Chondrocyte (in vitro differentiated cells): Measurements from ENCODE around the gene PRRT1B. TPM values are rescaled to one million over a fixed set of nuclear protein-coding genes. Genes with fewer than 3 reads are reported as not detected.

ENCODE experiments used
- DNase-seq: peaks from one replicate; pipeline ENCODE4 v3.0.0; 2021; ENCODE audit warnings: mixed read lengths, low spot score
- H3K27ac Mint-ChIP-seq: one replicate; pipeline ENCODE4 v1.8.0; 2021; ENCODE audit warnings: mild to moderate bottlenecking, moderate library complexity, mixed read lengths; ENCODE audit not compliant: unreplicated experiment
- H3K27me3 Mint-ChIP-seq: 2 replicates; pipeline ENCODE4 v1.8.0; 2021; ENCODE audit warnings: low read depth, mixed read lengths
- H3K36me3 Mint-ChIP-seq: 2 replicates; pipeline ENCODE4 v1.8.0; 2021; ENCODE audit warnings: low read depth, mixed read lengths
- H3K4me1 Mint-ChIP-seq: 2 replicates; pipeline ENCODE4 v1.8.0; 2021; ENCODE audit warnings: low read depth, mild to moderate bottlenecking, mixed read lengths
- H3K4me3 Mint-ChIP-seq: one replicate; pipeline ENCODE4 v1.8.0; 2021; ENCODE audit warnings: mild to moderate bottlenecking, moderate library complexity, mixed read lengths; ENCODE audit not compliant: unreplicated experiment
- H3K9me3 Mint-ChIP-seq: 2 replicates; pipeline ENCODE4 v1.8.0; 2021; ENCODE audit warnings: low read depth, mixed read lengths
- total RNA-seq: library from RNA; stranded (reverse); gene quantifications from 3 replicates; pipeline ENCODE4 v1.2.1, GENCODE V29; 2021
- TF ChIP-seq, protein P1 (sequence below): fragments of 200-600 bp; sonication (generic); IDR thresholded peaks from 2 replicates; pipeline ENCODE4 v1.5.0; 2021; ENCODE audit warnings: antibody characterized with exemption, mild to moderate bottlenecking, moderate library complexity

Gene PRRT1B
- total RNA-seq, 1 donor from 2014 or later = not detected

DNA sequence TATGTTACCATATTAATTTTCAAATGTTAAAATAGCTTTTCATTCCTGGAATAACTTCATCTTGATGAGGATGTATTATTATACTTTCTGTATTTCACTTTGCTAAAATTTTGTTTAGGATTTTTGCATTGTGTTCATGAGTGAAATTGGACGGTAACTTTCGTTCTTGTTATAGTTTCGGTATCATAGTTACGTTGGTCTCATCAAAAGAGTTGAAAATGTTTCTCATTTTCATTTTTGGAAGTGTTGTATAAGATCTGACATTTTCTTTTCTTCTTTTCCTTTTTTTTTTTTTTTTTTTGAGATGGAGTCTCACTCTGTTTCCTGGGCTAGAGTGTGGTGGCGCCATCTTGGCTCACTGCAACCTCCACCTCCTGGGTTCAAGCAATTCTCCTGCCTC lies 20.0 kb downstream of the PRRT1B start:
- peaks cover 8% of the 10 kb centered on the region for H3K4me1 Mint-ChIP-seq
- peaks cover 7% of the 10 kb centered on the region for H3K9me3 Mint-ChIP-seq
- H3K4me3 Mint-ChIP-seq = no peak overlapping the region
- no peaks in the 10 kb centered on the region for H3K27me3 Mint-ChIP-seq
- H3K27ac Mint-ChIP-seq = no peak overlapping the region
- DNase-seq = no peak
- TF ChIP-seq, protein P1, sequence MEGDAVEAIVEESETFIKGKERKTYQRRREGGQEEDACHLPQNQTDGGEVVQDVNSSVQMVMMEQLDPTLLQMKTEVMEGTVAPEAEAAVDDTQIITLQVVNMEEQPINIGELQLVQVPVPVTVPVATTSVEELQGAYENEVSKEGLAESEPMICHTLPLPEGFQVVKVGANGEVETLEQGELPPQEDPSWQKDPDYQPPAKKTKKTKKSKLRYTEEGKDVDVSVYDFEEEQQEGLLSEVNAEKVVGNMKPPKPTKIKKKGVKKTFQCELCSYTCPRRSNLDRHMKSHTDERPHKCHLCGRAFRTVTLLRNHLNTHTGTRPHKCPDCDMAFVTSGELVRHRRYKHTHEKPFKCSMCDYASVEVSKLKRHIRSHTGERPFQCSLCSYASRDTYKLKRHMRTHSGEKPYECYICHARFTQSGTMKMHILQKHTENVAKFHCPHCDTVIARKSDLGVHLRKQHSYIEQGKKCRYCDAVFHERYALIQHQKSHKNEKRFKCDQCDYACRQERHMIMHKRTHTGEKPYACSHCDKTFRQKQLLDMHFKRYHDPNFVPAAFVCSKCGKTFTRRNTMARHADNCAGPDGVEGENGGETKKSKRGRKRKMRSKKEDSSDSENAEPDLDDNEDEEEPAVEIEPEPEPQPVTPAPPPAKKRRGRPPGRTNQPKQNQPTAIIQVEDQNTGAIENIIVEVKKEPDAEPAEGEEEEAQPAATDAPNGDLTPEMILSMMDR = no peak
- H3K36me3 Mint-ChIP-seq = peaks cover 7% of the 10 kb centered on the region

DNA sequence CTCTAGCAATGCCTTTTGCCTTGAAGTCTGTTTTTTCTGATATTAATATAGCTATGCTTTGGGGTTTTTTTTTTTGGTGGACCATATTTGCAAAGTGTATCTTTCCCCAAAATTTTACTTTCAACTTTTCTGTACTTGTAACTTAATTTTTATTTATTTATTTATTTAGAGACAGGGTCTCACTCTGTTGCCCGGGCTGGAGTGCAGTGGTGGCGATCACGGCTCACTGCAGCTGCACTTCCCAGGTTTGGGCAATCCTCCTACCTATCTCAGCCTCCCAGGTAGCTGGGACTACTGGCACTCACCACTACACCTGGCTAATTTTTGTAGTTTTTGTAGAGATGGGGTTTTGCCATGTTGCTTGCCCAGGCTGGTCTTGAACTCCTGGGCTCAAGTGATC lies 20.8 kb downstream of the PRRT1B start:
- peaks cover 4% of the 10 kb centered on the region for H3K9me3 Mint-ChIP-seq
- peaks cover 8% of the 10 kb centered on the region for H3K4me1 Mint-ChIP-seq
- no peaks in the 10 kb centered on the region for H3K27me3 Mint-ChIP-seq
- H3K36me3 Mint-ChIP-seq = peaks cover 6% of the 10 kb centered on the region
- no peak overlapping the region for H3K27ac Mint-ChIP-seq
- TF ChIP-seq, protein P1 = no peak
- H3K4me3 Mint-ChIP-seq = no peak overlapping the region
- no peak for DNase-seq

DNA sequence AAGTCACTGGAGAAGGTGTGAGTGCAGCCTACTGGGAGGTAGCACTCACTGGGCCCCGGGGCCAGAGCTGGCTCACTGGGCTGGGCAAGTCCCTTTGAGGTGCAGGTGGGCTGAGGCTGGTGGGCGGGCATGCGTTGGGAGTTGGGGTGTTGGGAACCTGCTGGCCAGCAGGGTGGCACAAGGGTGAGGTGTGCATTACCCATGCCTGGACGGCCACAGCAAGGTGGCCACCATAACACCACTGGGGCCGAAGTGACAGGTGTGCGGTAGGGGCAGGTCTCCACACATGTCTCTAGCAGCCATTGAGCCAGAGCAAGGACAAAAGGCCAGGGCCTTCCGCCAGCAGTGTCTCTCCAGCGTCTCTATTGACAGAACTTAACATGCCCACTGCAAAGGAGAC lies 22.6 kb downstream of the PRRT1B start:
- H3K27me3 Mint-ChIP-seq = no peaks in the 10 kb centered on the region
- H3K4me3 Mint-ChIP-seq = no peak overlapping the region
- TF ChIP-seq, protein P1 = no peak

DNA sequence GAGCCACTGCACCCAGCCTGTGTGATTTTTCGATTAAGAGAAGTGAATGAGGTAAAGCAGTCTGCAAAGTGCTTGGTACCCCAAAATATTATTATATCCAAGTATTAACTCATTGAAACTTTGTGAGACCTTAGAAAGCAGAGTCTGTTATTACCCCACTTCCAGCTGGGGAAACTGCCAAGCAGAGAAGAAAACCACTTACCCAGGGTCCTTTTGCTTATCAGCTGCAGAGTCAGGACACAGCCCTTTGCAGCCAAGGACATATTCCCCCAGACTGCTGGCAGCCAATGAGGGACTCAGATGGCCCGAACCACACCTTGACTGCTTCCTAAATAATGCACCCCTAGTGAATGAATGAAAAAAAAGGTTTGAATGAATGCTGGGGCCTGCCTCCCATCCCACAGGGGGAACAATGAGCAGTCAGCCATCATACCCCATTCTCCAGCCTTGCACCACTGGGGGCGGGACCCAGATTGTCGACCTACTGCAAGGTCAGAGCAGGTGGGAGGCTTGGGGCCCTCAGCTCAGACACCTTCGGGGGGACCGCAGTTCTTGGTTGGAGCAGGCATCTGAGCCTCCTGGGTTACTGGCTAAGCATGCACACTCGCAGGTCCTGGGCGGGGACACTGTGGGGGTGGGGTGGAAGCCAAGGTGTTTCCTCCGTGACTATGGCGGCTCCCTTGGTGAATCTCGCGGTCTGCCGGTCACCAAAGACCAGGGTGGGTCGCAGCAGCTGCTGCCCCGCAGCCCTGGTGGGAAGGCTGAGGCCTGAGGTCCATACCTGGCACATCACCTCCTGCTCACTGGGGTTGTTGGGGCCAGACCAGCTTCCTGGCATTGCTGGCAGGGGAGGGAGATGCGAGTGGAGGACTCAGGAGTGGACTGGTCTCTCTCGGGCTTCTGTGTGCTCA lies 29.7 kb downstream of the PRRT1B start:
- TF ChIP-seq, protein P1 = no peak
- Mint-ChIP-seq H3K4me3 (no peak overlapping the region), H3K27ac (no peak overlapping the region), H3K9me3 (no peaks in the 10 kb centered on the region), H3K4me1 (no peaks in the 10 kb centered on the region), H3K27me3 (no peaks in the 10 kb centered on the region), H3K36me3 (peaks cover 10% of the 10 kb centered on the region)
- no peak for DNase-seq

More for the DNA sequence above, 22.6 kb downstream of the PRRT1B start:
- H3K36me3 Mint-ChIP-seq = peaks cover 9% of the 10 kb centered on the region
- no peaks in the 10 kb centered on the region for H3K4me1 Mint-ChIP-seq
- peak; percentile 72 for DNase-seq
- H3K9me3 Mint-ChIP-seq = peaks cover under 1% of the 10 kb centered on the region
- H3K27ac Mint-ChIP-seq = no peak overlapping the region

DNA sequence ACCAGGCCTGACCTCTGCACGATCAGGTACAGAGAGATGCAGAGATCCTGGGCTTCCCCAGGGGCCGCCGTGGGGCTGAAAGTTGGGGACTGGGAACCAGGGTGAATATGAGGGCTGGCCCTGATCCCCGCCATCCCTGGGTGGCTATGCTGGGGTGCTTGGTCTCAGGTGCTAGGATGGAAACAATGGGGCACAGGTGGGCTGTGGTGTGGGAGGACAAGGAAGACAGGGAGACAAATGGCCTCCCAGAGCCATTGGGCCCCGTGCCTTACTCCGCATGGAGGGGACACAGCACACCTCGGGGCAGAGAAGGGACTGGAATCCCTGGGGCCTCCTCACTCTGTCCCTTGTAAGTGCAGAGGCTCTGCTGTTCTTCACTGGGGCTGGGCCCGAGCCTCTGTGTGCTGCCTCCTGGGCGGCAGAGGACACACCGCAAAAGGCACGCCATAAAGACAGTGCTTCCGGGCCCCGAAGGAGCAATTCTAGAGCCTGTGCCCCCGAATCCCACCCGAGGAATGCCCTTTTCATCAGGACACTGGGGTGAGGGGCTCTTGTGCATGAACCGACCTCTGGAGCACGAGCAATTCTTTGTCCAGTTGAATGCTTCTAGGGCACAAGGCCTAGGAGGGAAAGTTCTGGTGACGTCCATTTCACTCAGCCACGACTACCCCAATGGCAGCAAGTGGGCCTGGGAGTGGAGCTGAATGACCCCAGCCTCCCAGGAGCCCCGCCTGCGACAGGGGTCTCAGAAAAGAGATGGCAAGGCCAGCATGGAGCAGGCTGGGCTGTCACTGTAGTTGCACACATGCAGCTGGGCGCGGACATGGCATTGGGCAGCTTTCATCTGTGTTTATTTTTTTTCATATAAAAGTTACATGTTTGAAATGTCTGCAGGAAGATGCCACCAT lies 30.9 kb downstream of the PRRT1B start:
- H3K36me3 Mint-ChIP-seq = peaks cover 9% of the 10 kb centered on the region
- no peaks in the 10 kb centered on the region for H3K27me3 Mint-ChIP-seq
- H3K27ac Mint-ChIP-seq = no peak overlapping the region
- no peaks in the 10 kb centered on the region for H3K4me1 Mint-ChIP-seq
- H3K9me3 Mint-ChIP-seq = no peaks in the 10 kb centered on the region
- no peak overlapping the region for H3K4me3 Mint-ChIP-seq
- TF ChIP-seq, protein P1 = no peak
- DNase-seq = no peak
